Frontal cortex (tissue), 4 donors: ENCODE results near the gene CMTR1. TPM values are rescaled to one million over a fixed set of nuclear protein-coding genes. Genes with fewer than 3 reads are reported as not detected.

Source experiments
- DNase-seq, 2 donors: peaks; one replicate each; pipeline ENCODE4 v3.0.0; 2012; ENCODE audit warnings: low spot score in 2 of 2
- FAIRE-seq: peaks from 2 replicates; lab custom pipeline; 2012; peaks lifted over from hg19 to GRCh38; lab: Jason Lieb, UNC
- total RNA-seq: library from RNA; depleted of rRNA; stranded (reverse); fragments of >200 nt; gene quantifications from one replicate; pipeline ENCODE4 v1.2.3, GENCODE V29; 2014
- donor health status: control.
- donor health status: control.
- donor health status: control.

The CMTR1 gene
- total RNA-seq, 1 donor from 2014 or later: 31.0 TPM

- DNase-seq: no peak
- FAIRE-seq: no peak
These were observed 40.5 kb downstream of the CMTR1 start for GRCh38 chr6:37473364-37474095.

GRCh38 chr6:37474316-37474715 lies 41.3 kb downstream of the CMTR1 start:
- FAIRE-seq (no peak), DNase-seq (no peak)

DNA sequence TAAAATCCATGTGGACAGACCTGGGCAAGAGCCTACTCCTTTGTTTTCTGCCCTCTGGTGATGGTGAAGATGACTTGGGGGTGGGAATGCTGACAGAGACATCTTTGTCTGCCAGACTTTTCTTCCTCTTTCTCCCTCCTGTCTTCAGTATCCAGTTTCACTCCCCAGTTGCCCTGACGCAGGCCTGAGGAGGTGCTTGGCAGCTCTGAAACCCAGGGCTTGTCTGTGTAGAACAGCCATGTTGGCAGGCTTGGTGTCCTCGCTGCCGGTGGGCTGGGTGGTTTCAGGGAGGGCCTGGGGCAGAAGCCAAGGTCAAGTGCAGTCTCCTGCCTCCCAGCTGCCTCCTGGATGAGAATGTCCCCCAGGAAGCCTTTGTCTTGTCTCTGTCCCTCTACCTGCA lies 44.2 kb downstream of the CMTR1 start:
- no peak for FAIRE-seq

DNA sequence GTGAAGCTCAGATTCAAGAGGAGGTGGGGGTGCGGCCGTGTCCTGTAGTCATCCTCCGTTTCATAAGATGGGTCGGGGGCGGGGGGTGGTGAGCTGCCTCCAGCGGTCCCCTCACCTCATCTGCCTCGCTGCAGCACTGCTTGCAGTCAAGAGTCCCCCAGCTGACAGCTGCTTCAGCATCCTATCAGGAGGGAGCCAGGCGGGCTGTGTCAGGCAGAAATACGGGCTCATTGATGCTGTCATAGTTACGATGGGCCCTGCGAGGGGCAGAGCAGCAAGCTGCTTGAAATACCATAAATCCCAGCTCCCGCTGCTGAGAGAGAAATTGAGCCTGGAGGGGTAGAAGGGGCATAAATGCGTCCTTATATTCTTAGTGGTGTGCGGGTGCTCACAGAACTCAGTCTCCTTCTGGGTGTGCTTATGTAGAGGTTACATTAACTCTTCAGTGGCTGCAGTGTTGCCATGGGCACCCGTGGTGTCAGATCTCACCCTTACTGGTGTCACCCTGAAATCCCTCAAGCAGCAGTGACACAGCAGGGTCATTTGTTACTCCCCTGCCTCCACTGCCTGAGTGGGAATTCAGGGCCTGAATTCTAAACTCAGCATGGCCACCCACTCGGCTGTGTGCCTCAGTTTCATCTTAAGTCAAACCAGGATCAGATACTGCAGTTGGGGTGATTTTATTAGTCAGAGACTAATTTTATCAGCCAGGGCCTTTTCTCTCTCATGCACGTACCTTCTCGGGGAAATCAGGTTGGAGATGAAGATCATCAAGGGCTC lies 44.8 kb downstream of the CMTR1 start:
- DNase-seq (no peak), FAIRE-seq (no peak)

More for the DNA sequence above, 44.2 kb downstream of the CMTR1 start:
- DNase-seq: no peak

DNA sequence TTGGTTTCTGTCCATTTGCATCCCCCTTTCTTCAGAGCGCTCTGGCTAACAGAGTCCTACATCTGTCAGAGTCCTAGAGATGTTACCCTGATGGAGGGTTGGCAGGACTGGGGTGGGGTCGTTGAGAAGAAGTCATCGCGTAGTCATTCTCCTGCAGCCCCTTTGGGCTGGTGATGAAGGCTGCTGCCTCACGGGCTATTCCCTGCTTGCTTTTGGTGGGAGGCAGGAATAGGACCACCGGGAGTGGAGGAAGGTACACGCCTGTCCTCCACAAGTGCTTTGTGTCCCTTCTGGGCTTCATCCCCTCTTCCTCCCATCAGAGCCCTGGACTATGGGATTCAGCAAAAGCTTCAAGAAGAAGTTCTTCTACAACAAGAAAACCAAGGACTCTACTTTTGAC lies 45.8 kb downstream of the CMTR1 start:
- DNase-seq: no peak
- no peak for FAIRE-seq

- DNase-seq (no peak), FAIRE-seq (no peak)
These were observed 46.3 kb downstream of the CMTR1 start for GRCh38 chr6:37479266-37479854.

DNA sequence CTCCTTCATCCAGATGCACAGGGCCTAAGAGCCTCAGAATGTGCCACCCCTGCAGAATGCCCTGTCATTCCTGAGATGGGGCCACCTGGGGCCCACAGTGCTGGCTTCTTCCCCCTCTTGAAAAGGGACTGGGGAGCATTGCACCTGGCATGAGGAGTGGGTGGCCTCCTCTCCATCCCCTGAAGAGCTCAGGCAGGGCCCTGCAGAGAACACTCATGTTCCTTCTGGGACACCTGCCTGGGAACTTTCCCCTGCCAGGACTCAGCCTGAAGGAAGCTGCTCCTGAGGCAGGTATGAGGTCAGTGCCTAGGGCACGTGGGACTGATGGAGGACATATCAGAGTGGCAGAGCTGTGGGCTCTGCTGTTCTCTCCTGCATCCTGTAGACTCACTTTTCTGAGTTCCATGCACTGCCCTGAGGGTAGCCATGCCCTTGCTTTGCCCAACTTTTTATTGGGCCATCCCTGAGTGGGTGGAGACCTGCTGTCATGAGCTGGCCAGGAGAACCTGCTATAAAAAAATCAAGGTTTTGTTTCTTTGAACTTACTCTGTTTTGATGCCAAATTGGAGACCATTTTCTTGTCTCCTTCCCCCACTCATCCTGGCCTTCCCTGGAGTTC lies 47.2 kb downstream of the CMTR1 start:
- no peak for DNase-seq
- no peak for FAIRE-seq

DNA sequence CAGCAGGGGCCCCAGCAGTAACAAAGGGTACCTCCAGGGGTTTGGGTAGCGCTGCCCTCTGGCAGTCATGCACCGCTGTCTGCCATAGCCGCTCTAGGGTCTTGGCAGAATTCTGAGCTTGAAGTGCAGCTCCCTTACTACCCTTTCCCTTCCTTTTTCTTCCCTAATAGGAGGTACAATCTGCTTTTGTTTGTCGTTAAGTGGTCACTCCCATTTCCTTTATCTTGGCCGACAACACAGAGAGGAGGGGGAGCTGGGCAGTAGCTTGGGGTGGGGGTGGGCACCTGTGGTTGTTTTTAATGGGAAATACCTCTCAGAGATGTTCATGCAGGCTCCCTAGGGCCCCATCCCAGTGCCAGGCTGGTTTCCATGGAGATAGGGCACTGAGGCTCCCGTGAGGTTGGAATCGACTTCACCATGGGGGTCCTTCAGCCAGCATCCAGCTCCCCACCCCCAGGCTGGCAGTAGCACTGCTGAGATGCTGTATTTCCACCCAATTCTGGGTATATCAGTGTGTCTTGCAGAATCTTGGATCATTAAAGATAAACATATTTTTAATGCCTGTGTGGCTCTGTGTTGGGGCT lies 48.0 kb downstream of the CMTR1 start:
- DNase-seq (no peak), FAIRE-seq (no peak)

GRCh38 chr6:37481711-37482605 lies 48.9 kb downstream of the CMTR1 start:
- no peak for FAIRE-seq
- no peak for DNase-seq

DNA sequence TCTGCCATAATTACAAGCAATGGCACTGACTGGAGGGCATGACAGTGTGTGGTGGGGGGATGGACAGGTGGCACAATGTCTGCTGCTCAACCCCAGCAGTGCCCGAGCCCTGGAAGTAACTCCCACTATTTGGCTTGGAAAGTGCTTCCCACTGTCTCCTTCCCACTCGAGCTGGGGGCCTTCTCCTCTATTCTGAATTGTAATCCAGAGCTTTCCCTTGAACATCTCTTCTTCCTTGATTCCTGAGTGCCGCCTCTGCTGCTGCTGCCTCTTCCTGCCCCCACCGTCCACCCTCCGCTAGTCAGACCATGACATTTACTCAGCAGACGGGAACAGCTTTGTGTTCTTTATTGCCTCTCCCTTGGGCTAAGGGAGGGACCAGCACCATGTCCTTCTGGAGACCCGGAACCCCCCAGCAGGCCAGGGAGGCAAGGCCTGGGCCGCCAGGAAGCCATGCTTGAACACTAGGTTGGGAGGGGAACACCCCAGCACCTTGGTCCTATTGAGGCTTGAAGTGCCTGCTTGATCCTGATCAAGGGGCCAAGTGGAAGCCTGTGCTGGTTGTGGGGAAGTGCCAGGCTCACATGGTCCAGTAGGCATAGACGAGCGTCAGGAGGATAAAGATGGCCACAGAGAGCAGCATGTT lies 49.7 kb downstream of the CMTR1 start:
- FAIRE-seq: no peak
- DNase-seq: no peak

DNA sequence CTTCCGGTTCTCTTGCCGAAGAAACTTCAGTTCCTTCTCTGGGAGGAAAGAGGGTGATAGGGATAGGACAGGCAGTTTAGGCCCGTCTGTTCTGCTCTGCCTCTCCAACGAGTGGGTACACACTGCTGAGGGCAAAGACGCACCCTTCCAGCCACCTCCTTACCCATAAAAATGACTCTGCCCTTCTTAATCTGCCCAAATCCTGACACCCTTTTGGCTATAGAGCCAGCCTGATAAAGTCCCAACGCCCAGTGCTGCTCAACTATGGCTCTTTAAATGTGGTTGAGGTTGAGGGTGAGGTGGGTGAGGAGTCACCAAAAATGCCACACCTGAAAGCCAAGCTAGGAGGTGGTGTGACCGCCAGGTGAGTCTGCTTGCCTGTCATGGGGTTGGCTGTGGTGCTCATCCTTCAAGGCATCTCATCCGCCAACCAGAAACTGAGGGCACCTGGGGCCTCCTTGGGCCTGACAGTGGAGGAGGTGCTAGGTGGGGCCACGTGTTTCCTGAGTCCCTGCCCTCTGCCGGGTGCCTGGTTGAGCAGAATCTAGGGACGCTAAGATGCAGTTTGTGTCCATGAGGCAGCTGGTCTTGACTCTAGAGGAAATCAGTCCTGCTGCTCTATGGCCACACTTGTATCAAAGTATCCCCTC lies 50.4 kb downstream of the CMTR1 start:
- FAIRE-seq (no peak), DNase-seq (no peak)

DNA sequence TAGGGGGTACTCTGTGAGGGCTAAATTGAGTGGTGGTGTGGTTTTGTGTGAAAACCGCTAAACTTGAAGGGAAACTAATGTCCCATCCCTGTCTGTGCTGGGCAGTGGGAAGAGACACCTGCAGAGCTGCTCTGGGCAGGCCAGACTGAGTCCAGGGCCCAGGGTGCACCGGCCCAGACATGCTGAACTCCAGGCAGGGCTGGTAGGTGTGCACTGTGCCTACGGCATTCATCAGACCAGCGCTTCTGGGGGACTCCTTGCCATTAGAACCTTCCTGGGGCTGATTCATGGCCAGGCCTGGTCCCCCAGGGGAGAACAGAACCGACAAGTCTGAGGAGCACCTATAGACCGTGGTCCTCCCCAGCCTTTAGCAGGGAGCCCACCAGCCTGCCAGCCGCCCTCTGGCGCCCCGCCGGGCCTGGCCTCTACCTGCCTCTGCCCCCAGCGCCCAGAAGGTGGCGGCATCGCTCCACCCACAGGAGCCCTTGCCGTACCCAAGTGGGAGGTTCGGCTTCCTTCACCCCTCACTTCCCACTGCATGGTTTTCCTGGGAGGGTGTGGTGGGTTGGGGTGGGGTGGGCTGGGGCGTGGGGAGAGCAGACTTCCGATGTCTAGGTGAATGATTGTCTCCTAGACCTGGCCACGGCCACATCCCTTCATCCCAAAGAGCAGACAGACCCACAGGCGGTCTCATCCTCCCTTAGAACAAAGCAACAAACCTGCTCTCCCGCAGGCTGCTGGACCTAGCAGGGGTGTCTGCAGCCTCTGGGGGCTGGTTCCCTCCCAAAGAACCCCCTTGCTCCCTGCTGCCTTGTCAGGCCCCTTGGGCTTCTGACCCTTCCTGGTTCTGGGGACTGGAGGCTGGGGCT lies 51.1 kb downstream of the CMTR1 start:
- peak; percentile 52 to 80 for DNase-seq
- no peak for FAIRE-seq

- FAIRE-seq (no peak), DNase-seq (no peak)
These were observed 51.8 kb downstream of the CMTR1 start for GRCh38 chr6:37484786-37485170.

DNA sequence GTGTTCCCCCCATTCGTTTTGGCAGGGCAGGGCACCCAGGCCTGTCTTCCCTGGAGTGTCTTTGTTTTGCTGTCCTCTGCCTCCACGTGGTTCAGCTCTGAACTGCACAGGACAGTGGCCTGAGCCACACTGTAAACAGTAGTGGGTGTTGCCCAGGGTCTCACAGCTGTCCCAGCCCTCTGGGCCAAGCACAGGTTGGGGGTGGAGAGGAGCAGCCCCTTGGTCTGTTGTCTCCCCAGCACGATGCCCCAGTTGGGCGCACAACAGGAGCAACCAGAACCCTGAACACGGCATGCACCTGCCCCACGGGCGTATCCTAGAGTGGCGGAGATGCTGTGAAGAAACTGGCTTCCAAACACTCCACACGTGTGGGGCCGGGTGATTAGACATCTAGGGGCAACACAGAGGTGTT lies 52.3 kb downstream of the CMTR1 start:
- FAIRE-seq (no peak), DNase-seq (no peak)

DNA sequence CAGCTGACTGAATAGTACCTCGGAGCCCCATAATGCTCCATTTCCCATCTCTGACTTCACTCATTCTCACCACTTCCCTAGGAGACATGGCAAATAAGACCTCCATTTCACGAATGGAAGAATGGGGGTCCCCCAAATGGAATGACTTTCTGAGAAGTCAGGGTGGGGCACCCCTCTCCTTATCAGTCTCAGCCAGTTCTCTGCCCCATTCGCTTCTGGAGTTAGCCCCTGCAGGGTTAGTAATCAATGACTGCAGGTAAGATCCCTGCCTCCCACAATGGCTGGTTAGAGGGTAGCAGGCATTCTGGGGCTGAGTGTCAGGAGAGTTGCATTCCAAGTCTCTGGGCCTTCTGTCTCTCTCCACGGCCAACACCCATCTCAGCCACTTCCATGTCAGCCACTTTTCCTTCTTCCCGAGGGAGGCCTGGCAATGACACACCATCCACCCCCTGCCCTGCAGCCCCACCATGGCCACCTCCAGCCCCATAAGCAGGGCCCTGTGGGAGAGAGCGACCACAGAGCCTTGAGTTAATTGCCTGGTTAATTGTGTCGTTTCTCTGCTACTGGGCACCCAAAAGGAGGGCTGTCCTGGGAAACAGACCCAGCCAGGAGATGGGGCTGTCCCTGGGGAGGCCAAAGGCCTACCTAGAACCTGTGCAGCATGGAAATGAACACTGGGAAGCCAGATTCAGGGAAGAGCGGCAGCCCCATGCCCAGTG lies 53.3 kb downstream of the CMTR1 start:
- DNase-seq: peak in 1 of 2 donors; percentile 9
- no peak for FAIRE-seq

DNA sequence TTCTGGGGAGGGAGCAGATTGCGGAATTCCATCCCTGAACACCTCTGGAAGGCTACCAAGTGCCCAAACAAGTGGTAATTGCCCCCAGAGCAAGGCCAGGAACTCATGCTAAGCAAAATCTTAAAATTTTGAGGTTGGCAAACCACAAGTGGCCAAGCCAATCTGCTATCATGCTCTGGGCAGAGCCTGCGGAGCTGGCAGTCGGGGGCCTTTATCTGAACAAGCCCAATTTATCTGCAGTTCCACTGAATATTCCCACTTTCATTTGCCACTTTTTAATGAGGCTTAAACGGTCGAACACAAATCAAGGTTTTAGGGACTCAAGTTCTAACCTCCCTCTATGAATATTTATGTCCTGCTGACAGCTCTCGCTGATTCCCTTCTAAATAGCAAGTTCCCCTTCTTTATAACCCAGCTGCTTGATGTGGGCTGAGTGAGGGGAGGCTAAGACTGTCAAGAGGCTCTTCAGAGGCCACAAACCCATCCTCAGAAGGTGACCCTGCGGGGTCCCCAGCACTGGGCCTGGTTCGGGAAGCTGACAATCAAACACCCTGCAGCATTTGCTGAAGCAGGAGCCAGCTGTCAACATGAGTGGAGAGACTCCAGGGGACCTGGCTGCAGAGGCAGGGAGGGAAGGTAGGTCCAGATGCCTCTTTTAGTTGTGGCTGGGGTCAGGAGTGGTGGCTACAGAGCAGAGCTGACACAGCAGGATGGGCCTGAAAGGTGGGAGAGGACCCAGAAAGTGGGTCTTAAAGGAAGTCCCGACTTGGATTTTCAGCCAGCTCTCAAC lies 54.8 kb downstream of the CMTR1 start:
- no peak for DNase-seq
- no peak for FAIRE-seq
